ENCODE measurements around the gene PSMA7. TPM values are rescaled to one million over a fixed set of nuclear protein-coding genes. Genes with fewer than 3 reads are reported as not detected.

Gene PSMA7
- total RNA-seq, 1 donor from 2014 or later, result 239 TPM

Other genes with a start within 250 kb of the PSMA7 start
- gene TAF4, start 77.5 kb downstream of the PSMA7 start, total RNA-seq, result 11.6 TPM
- 51.7 TPM for gene LSM14B, start 20.9 kb downstream of the PSMA7 start, total RNA-seq
- gene SS18L1, start 375 bp upstream of the PSMA7 start, total RNA-seq, result 8.9 TPM
- 20.8 TPM for gene MTG2, start 39.6 kb upstream of the PSMA7 start, total RNA-seq
- not detected for gene HRH3, start 76.9 kb upstream of the PSMA7 start, total RNA-seq
- gene OSBPL2, start 95.1 kb upstream of the PSMA7 start, total RNA-seq, result 52.3 TPM
- 68.5 TPM for gene ADRM1, start 159.6 kb upstream of the PSMA7 start, total RNA-seq
- 79.6 TPM for gene LAMA5, start 223.9 kb upstream of the PSMA7 start, total RNA-seq
- 732 TPM for gene RPS21, start 243.7 kb upstream of the PSMA7 start, total RNA-seq